ENCODE measurements around the gene ALK. TPM values are rescaled to one million over a fixed set of nuclear protein-coding genes. Genes with fewer than 3 reads are reported as not detected.
A peak's percentile ranks its signal among the peaks of the same experiment; 100 is the strongest.
"Not testable (repeated sequence)": the region's sequence is repeated elsewhere in the genome, so short reads cannot be mapped to it uniquely, and the experiment has no call there.

ALK gene
- polyA plus RNA-seq, 1 donor from 2014 or later = not detected

DNA sequence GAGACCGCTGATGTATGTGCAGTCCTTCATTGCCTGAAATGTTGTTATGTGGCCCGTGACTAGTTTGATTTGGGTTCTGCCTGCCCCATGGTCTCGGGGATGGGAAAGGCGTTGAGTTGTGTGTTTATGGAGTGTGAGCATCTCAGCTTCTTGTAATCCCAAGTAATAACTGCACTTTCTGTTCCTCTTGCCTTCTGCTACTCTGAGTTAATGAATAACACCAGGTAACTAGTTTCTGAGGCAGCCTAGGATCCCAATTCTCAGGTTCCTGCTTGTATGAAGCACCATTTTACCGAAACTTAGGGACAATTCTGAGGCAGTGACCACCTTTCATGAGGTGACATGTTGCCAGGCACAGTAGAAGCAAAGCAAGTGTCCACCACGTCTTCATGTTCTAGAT is 170.0 kb downstream of the ALK start:
- no peak overlapping the region for H3K4me3 Mint-ChIP-seq
- no peaks in the 10 kb centered on the region for H3K4me1 Mint-ChIP-seq
- H3K27ac Mint-ChIP-seq = no peak overlapping the region
- H3K36me3 Mint-ChIP-seq = no peaks in the 10 kb centered on the region
- no peaks in the 10 kb centered on the region for H3K9me3 Mint-ChIP-seq
- peaks cover 2% of the 10 kb centered on the region for H3K27me3 Mint-ChIP-seq

DNA sequence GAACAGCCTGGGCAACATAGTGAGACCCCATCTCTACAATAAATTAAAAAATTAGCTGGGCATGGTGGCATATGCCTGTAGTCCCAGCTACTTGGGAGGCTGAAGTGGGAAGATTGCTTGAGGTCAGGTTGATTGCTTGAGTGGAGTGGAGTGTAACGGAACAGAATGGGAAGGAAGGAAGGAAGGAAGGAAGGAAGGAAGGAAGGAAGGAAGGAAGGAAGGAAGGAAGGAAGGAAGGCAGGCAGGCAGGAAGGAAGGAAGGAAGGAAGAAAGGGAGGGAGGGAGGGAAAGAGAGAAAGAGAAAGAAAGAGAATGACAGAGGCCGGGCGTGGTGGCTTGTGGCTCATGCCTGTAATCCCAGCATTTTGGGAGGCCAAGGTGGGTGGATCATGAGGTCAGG is 170.9 kb downstream of the ALK start:
- H3K4me1 Mint-ChIP-seq, H3K27me3 Mint-ChIP-seq: not testable (repeated sequence)

DNA sequence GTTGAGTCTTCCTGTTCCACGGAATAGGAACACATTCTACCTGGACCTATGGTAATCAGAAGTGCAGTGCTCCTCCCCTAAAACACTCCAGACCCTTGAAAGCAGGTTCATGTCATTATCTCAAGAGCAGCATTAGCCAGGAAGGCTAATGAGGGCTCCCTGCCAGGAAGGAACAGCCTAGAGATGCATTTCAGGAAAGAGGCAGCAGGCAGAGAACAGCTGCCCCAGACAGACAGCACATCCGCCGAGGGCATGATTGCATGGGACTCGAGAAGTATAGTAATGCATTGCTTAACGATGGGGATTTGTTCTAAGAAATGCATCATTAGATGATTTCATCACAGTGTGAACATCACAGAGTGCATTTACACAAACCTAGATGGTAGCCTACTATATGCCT is 171.5 kb downstream of the ALK start:
- Mint-ChIP-seq H3K4me1 (no peaks in the 10 kb centered on the region), H3K36me3 (no peaks in the 10 kb centered on the region)

More for the DNA sequence above, 170.9 kb downstream of the ALK start:
- H3K9me3 Mint-ChIP-seq, H3K36me3 Mint-ChIP-seq, H3K4me3 Mint-ChIP-seq: not testable (repeated sequence)
- H3K27ac Mint-ChIP-seq = peak overlapping the region in 1 of 3 donors; percentile 47

DNA sequence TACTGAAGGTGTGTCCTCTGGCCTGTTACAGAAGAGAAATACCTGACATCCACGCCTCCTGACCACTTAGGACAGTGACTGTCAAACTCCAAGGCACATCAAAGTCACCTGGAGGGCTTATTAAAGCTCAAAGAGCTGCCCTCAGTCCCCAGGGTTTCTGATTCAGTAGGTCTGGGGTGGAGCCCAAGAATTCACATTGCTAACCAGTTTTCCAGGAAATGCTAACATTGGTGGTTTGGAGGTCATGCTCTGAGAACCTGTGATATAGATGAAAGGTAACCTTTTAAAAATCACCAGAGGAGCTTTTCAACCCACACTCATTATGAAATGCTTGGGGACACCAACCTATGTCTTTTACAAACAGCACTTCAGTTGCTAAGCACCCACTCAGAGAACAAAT is 172.3 kb downstream of the ALK start:
- H3K27me3 Mint-ChIP-seq = peaks cover 6% of the 10 kb centered on the region
- no peak overlapping the region for H3K27ac Mint-ChIP-seq
- no peak overlapping the region for H3K4me3 Mint-ChIP-seq
- no peaks in the 10 kb centered on the region for H3K36me3 Mint-ChIP-seq
- H3K4me1 Mint-ChIP-seq = no peaks in the 10 kb centered on the region
- H3K9me3 Mint-ChIP-seq = no peaks in the 10 kb centered on the region

More for the DNA sequence above, 171.5 kb downstream of the ALK start:
- Mint-ChIP-seq H3K27me3 (peaks cover 2% of the 10 kb centered on the region), H3K9me3 (no peaks in the 10 kb centered on the region), H3K27ac (no peak overlapping the region), H3K4me3 (no peak overlapping the region)

DNA sequence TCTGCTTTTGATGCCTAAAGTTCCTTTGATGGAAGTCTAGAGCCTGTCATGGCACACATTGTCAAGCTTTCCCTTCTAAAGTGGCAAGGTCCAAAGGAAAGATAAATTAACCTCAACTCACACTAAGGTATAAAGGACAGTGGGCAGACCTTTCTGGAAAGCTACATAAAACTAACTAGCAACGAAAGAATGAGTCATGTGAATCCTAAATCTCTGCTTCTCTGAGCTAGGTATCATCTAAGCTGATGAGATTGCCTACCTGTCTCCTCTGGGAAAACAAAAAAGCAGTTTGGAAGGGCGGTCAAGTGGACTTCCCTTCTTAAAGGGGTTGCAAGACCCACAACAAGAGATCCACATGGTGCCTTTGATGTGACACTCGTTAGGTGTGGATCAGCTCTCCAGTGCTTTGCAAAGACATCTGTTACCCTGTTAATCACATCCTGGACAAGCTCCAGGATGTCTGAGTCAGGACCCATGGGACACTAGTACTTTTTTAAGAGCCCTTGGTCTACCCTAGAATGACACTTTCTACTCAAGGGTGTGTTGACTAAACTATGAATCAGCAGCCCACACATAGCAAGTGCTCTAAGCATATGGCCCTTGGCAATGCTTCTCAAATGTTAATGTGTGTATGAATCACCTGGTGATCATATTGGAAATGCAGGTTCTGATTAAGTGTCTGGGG is 173.5 kb downstream of the ALK start:
- H3K36me3 Mint-ChIP-seq = no peaks in the 10 kb centered on the region
- H3K27me3 Mint-ChIP-seq = peaks cover 8% of the 10 kb centered on the region
- no peaks in the 10 kb centered on the region for H3K4me1 Mint-ChIP-seq
- H3K4me3 Mint-ChIP-seq = no peak overlapping the region
- no peak overlapping the region for H3K27ac Mint-ChIP-seq
- H3K9me3 Mint-ChIP-seq = no peaks in the 10 kb centered on the region

DNA sequence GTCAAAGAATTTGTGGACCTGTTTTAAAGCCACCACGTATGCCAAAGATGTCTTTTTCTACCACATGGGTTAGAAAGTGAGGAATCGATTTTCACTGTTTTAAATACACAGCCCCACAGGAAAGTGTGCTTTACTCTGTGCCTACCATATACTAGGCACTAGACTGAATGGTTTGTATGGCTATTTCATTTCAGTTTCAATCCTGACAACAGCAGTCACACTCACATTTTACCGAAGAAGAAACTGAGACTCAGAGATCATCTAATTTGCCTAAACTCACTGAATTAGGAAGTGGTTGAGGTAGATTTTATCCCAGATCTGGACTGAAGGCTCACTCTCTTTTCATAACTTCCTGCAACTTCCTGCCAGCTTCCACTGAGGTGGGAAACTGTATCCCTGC is 176.4 kb downstream of the ALK start:
- no peaks in the 10 kb centered on the region for H3K36me3 Mint-ChIP-seq
- no peaks in the 10 kb centered on the region for H3K9me3 Mint-ChIP-seq
- peaks cover 8% of the 10 kb centered on the region for H3K27me3 Mint-ChIP-seq
- H3K4me1 Mint-ChIP-seq = no peaks in the 10 kb centered on the region
- no peak overlapping the region for H3K27ac Mint-ChIP-seq
- H3K4me3 Mint-ChIP-seq = no peak overlapping the region

DNA sequence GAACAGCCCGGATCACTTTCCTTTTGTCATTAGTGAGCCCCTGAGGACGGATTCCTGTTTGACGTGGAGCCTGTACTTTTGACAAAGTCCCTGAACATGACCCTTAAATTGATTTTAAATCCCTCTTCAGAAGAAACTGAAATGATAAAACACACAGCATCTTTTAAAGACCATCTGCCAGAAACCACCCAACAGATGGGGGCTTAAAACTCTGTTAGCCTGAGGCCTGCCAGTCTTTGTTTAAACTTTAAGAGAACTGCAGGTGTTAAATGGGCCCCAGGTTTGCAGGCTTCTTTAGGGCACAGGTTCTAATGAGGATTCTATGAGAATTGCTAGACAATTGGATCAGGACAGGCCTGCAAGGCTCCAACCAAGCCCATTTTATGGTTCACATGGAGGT is 177.9 kb downstream of the ALK start:
- H3K4me3 Mint-ChIP-seq = no peak overlapping the region
- H3K27me3 Mint-ChIP-seq = peaks cover 8% of the 10 kb centered on the region
- H3K9me3 Mint-ChIP-seq = no peaks in the 10 kb centered on the region
- no peaks in the 10 kb centered on the region for H3K36me3 Mint-ChIP-seq
- H3K4me1 Mint-ChIP-seq = no peaks in the 10 kb centered on the region
- H3K27ac Mint-ChIP-seq = no peak overlapping the region

DNA sequence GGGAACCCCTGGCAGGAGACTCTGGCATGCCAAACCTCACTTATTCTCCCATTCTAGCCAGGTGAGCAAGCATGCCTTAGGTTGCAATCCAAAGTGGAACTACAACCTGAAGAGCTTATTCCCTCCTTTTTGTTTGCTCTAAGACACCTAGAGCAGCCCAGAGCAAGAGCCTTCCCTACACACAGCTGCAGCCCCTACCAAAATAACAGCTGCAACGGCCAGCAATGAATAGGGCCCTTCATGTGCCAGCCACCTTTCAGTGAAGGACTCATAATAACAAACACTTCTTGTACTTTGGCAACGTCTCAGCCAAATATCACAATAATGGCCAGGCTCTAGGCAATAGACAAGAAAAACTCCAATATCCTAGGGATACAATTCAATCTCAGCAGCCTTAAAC is 178.7 kb downstream of the ALK start:
- no peaks in the 10 kb centered on the region for H3K36me3 Mint-ChIP-seq
- H3K9me3 Mint-ChIP-seq = peaks cover 0 to 2% (median 0%) of the 10 kb centered on the region in 3 donors
- no peak overlapping the region for H3K4me3 Mint-ChIP-seq
- H3K27me3 Mint-ChIP-seq = peaks cover 6% of the 10 kb centered on the region
- H3K27ac Mint-ChIP-seq = no peak overlapping the region
- H3K4me1 Mint-ChIP-seq = no peaks in the 10 kb centered on the region

DNA sequence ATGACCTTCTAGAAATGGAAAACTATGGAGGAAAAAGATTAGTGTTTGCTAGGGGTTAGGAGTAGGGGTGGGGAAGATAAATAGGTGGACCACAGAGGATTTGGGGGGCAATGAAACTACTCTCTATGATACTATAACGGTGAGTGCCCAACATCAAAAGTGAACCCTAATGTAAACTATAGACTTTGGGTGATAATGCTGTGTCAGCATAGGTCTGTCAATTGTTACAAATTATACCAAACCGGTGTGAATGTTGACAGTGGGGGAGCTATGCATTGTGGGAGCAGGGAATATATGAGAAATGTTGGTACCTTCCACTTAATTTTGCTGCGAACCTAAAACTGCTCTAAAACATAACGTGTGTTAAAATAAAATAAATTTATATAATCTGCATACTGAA is 180.3 kb downstream of the ALK start:
- no peak overlapping the region for H3K4me3 Mint-ChIP-seq

DNA sequence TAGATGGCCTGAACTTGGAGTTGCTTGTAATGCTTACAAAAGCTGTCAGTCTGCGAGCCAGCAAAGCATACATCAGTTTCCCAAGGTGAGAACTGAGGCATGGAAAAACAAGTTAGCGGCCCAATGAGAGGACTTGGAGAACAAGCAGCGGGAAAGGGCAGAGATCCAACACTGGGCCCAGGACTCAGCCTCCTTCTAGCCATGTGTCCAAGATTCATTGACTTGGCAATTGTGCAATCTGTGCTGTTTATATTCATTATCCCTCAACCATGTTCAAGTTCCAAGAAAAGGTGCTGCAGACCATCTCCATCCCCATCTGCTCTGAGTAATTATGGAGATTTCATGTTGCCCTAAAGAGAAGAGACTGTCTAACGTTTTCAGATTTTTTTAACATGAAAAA is 187.4 kb downstream of the ALK start:
- Mint-ChIP-seq H3K4me1 (no peaks in the 10 kb centered on the region), H3K27ac (no peak overlapping the region), H3K4me3 (no peak overlapping the region), H3K36me3 (no peaks in the 10 kb centered on the region), H3K27me3 (peaks cover 14% of the 10 kb centered on the region), H3K9me3 (peaks cover 0 to 2% (median 0%) of the 10 kb centered on the region in 3 donors)

More for the DNA sequence above, 180.3 kb downstream of the ALK start:
- no peaks in the 10 kb centered on the region for H3K36me3 Mint-ChIP-seq
- H3K27ac Mint-ChIP-seq = no peak overlapping the region
- H3K27me3 Mint-ChIP-seq = peaks cover 6% of the 10 kb centered on the region
- no peaks in the 10 kb centered on the region for H3K4me1 Mint-ChIP-seq
- peaks cover 0 to 2% (median 0%) of the 10 kb centered on the region in 3 donors for H3K9me3 Mint-ChIP-seq

DNA sequence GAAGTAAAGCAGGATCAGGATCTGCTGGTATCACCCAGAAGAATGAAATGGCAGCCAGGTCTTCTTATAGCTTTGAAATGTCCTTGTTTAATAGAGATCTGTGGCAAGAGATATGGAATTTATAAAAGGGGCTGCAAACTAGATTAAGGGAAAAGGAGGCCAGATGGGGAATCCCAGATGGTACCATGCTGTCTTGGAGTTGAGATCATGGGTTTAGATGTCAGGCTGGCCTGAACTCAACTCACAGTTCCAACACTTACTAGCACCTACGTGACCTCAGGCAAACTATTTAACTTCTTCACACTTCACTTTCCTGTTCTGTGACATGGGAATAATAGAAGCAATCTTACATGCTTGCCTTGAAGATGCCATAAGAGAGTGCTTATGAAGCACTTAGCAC is 188.2 kb downstream of the ALK start:
- Mint-ChIP-seq H3K4me1 (no peaks in the 10 kb centered on the region), H3K36me3 (no peaks in the 10 kb centered on the region), H3K27ac (no peak overlapping the region), H3K4me3 (no peak overlapping the region), H3K9me3 (peaks cover 0 to under 1% (median 0%) of the 10 kb centered on the region in 3 donors), H3K27me3 (peaks cover 14% of the 10 kb centered on the region)

DNA sequence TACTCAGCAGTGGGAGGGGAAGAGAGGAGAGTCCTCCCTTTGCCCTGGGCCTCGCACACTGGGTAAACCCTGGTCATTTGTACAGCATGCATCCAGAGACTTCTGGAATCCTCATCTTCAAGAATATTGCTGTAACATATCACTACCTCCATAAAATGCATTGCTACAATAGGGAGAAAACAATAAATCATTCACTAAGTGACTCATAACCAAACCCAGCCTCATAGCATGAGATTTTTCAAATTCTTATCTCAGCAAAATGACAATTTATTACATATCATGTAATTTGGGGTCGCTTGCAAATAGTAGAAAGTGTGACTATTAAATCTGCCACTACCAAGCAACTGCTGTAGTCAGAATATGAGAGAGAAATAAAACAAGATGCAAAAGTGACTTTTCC is 189.4 kb downstream of the ALK start:
- Mint-ChIP-seq H3K27me3 (peaks cover 14% of the 10 kb centered on the region), H3K9me3 (no peaks in the 10 kb centered on the region), H3K4me3 (no peak overlapping the region), H3K36me3 (no peaks in the 10 kb centered on the region), H3K27ac (no peak overlapping the region), H3K4me1 (no peaks in the 10 kb centered on the region)

DNA sequence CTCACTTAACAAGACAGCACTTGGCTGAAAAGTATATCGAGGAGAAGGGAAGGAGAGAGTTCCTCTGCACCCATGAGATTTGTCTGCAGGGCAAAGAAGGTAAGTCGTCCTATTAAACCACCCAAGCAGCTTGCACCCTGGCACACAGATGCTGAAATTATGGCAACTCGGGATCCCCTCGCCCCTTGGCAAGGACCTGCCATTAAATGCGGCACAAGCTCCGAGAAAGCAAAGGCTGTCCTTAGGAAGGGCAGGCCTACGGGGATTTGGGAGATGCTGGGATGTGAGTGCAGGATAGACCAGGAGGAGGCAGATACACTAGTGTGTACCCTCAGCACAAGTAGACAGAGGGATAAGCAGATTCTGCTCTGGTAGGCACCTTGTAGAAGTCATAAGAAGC is 191.5 kb downstream of the ALK start:
- H3K4me1 Mint-ChIP-seq = no peaks in the 10 kb centered on the region
- no peaks in the 10 kb centered on the region for H3K36me3 Mint-ChIP-seq
- no peaks in the 10 kb centered on the region for H3K9me3 Mint-ChIP-seq
- H3K4me3 Mint-ChIP-seq = no peak overlapping the region
- peaks cover 14% of the 10 kb centered on the region for H3K27me3 Mint-ChIP-seq
- no peak overlapping the region for H3K27ac Mint-ChIP-seq

DNA sequence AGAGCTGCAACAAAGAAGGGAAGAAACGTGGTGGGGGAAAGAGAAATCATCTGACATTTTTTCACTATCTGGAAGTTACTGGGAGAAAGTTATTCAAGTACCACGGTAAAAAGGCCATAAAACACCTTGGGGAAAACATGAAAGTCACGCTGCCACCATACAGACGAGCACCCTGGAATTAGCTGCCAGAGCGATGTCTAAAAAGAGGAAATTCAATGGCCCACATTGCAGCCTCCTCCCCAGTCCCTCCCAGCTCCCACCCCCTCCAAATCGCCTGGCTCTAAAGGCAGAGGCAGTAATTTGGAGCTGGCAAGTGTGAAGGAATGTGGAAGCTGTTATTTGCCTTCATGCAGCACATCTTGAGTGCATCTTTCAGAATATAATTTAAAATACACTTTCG is 192.0 kb downstream of the ALK start:
- no peaks in the 10 kb centered on the region for H3K4me1 Mint-ChIP-seq
- H3K9me3 Mint-ChIP-seq = no peaks in the 10 kb centered on the region
- H3K27ac Mint-ChIP-seq = no peak overlapping the region
- H3K4me3 Mint-ChIP-seq = no peak overlapping the region
- H3K36me3 Mint-ChIP-seq = no peaks in the 10 kb centered on the region
- H3K27me3 Mint-ChIP-seq = peaks cover 14% of the 10 kb centered on the region

DNA sequence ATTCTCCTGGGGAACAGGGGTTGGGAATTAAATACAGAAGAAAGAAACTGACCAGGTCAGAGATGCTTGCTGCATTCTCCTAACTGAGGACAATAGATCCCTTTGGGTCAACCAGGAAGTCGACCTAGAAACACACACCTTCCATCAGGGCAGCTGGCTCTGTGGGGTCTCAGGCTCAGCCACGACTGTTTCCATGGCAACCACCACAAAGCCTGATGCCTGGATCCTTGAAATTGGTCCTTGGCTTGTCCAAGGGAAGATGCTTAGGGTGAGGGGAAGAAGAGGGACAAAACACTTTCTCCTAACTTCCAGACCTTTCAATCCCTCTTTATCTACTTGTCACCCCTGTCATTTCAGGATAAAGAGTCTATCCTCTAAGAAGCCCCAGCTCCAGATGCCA is 194.4 kb downstream of the ALK start:
- H3K27ac Mint-ChIP-seq = no peak overlapping the region
- no peak overlapping the region for H3K4me3 Mint-ChIP-seq
- no peaks in the 10 kb centered on the region for H3K9me3 Mint-ChIP-seq
- H3K4me1 Mint-ChIP-seq = no peaks in the 10 kb centered on the region
- H3K36me3 Mint-ChIP-seq = no peaks in the 10 kb centered on the region
- H3K27me3 Mint-ChIP-seq = peaks cover 12% of the 10 kb centered on the region

DNA sequence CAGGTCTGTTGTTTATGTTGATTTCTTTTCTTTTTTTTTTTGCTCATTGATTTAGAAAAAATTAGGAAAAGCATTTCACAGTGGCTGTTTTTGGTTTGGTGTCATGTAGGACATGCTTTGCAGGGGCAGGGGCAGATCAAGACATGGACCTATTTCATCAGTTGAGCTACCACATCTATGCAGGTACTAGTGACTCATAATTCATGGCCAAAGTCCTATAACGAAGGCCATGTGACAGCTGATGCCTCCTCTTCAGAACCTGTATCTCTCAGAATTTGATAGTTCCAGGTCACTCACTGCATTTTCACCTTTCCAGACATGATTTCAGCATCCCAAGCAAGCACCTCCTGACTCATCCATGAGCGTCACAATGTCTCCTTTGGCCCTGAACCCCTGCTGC is 195.8 kb downstream of the ALK start:
- H3K4me1 Mint-ChIP-seq = no peaks in the 10 kb centered on the region
- peaks cover 8% of the 10 kb centered on the region for H3K27me3 Mint-ChIP-seq
- no peaks in the 10 kb centered on the region for H3K9me3 Mint-ChIP-seq
- no peak overlapping the region for H3K27ac Mint-ChIP-seq
- no peaks in the 10 kb centered on the region for H3K36me3 Mint-ChIP-seq
- H3K4me3 Mint-ChIP-seq = no peak overlapping the region
